Right lobe of liver (tissue), 6 donors: Measurements from ENCODE around the gene STAT6. TPM values are rescaled to one million over a fixed set of nuclear protein-coding genes. Genes with fewer than 3 reads are reported as not detected.

Source experiments
- ATAC-seq, 4 donors: fragments of 200-7000 bp; cut with Tn5 transposase; one replicate each; pipeline ENCODE4 v1.9.1; 2020; ENCODE audit warnings: mild to moderate bottlenecking in 4 of 4, moderate library complexity in 4 of 4
- DNase-seq, 3 donors: peaks; one replicate each; pipeline ENCODE4 v3.0.0-alpha.2; 2020
- H3K27ac ChIP-seq, 3 donors: fragments of 200-600 bp; one replicate each; pipeline ENCODE4 v1.8.0; 2022
- H3K27me3 ChIP-seq, 2 donors: fragments of 200-600 bp; one replicate each; pipeline ENCODE4 v1.8.0; 2022
- H3K36me3 ChIP-seq, 4 donors: fragments of 200-600 bp; sonication (generic) in 1 of 4; one replicate each; pipeline versions ENCODE4 v1.5.1 to v1.8.0; 2017 to 2022; ENCODE audit warnings: control low read depth in 1 of 4
- H3K4me1 ChIP-seq, 4 donors: fragments of 200-600 bp; sonication (generic) in 1 of 4; one replicate each; pipeline versions ENCODE4 v1.5.1 to v1.8.0; 2017 to 2022; ENCODE audit warnings: control low read depth in 1 of 4
- H3K4me3 ChIP-seq, 3 donors: fragments of 200-600 bp; one replicate each; pipeline ENCODE4 v1.8.0; 2022
- H3K9me3 ChIP-seq, 4 donors: fragments of 200-600 bp; sonication (generic) in 1 of 4; one replicate each; pipeline versions ENCODE4 v1.5.1 to v1.8.0; 2017 to 2022; ENCODE audit warnings: control low read depth in 1 of 4
- CTCF ChIP-seq, 4 donors: fragments of 200-600 bp in 3 of 4; fragments of 450-650 bp in 1 of 4; IDR thresholded peaks; one replicate each; pipeline versions ENCODE4 v1.5.1 to v1.8.0; 2016 to 2022; ENCODE audit warnings: antibody characterized with exemption in 4 of 4, mild to moderate bottlenecking in 2 of 4
- POLR2A ChIP-seq: fragments of 450-650 bp; IDR thresholded peaks from one replicate; pipeline ENCODE4 v1.6.1; 2017; ENCODE audit warnings: antibody characterized with exemption, mild to moderate bottlenecking
- WGBS: methylation state at CpG from one replicate; pipeline ENCODE4 v1.1.6; 2018; ENCODE audit warnings: low coverage, low lambda C conversion rate; ENCODE audit not compliant: insufficient coverage; ENCODE audit errors: missing lambda C conversion rate; 5-methylcytosine and 5-hydroxymethylcytosine counted together
- intact Hi-C, 2 donors: fragments of 100-400 bp; cut with DNase I; formaldehyde crosslinking; loops; one replicate each; pipeline versions ENCODE4 v1.11.2 to v1.14.1; 2022
- total RNA-seq, 6 experiments: library from RNA; depleted of rRNA in 2 of 6; stranded (reverse); fragments of >200 nt in 2 of 6; fragmentation: NEBNext Ultra II Directional in 3 of 6; extraction: Animal tissue kit (Norgen Biotek cat#: 25700) in 3 of 6; gene quantifications; one replicate each; pipeline versions ENCODE4 v1.1.0 to v1.2.4, GENCODE V29; 2016 to 2023
- donor health status: DM: no; HTN: yes; CAD: no.
- donor health status: DM: no; HTN: no; CAD: no.
- donor health status: DM: no; HTN: no; CAD: no.
- donor health status: DM: no; HTN: yes; CAD: no.
- donor health status: DM: no; HTN: yes; CAD: no.

Gene STAT6
- total RNA-seq, 6 experiments from 2014 or later = 61.8 to 108 (median 94.7) TPM

DNA sequence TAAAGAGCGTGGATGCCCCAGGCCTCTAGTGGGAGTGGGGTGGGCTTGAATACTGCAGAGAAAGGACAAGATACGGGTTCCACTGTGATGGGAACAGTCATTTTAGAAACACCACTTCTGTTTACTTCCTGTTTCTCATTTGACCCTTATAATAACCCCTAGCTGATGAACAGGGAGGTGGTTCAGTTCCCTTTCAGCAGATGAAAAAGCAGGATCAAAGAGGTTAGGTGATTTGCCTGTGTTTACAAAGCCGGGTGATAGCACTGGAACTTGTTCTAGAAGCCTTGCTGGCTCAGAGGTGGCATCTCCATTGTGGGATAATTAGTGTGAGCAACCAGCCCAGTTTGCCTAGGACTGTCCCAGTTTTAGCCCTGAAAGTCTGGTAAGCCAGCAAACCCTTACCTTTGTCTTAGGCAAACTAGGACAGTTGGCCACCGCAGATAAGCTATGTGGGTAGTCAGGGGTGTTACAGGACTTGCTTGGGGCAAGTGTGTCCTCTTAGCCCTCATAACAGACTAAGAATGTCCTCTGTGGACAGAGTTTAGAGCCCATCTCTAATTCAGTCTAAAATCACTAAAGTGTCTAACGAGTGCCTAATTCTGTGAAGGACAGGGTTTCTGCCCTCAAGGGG lies 43.8 kb upstream of the STAT6 start:
- peaks cover 0 to 62% (median 38%) of the 10 kb centered on the region in 4 donors for H3K36me3 ChIP-seq
- peak overlapping the region in 1 of 3 donors; percentile 13 for H3K27ac ChIP-seq
- WGBS = 54% methylated on average over 4 of the region's 5 CpGs
- ATAC-seq (no peak), DNase-seq (no peak)
- H3K4me1 ChIP-seq = peaks cover 0 to 59% (median 30%) of the 10 kb centered on the region in 4 donors
- H3K9me3 ChIP-seq = no peaks in the 10 kb centered on the region
- H3K4me3 ChIP-seq = no peak overlapping the region
- H3K27me3 ChIP-seq = no peaks in the 10 kb centered on the region
- intact Hi-C loops = no loop called here
- TF ChIP-seq CTCF (IDR thresholded peaks at IDR 0.05) (no peak), POLR2A (no peak)

DNA sequence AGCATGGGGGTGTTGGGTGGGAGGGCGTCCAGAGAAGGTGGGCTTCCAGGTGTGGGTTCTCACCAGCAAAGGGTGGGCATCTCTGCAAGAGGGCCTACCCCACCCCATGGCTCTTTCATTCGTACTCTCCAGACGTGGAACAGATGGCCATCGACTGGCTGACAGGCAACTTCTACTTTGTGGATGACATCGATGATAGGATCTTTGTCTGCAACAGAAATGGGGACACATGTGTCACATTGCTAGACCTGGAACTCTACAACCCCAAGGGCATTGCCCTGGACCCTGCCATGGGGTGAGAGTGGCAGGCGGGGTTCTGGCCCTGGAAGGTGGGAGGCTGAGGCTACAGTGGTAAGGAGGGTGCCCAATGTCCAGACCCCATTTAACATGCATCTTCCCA lies 42.9 kb upstream of the STAT6 start:
- Histone ChIP-seq H3K4me1 (peaks cover 0 to 67% (median 34%) of the 10 kb centered on the region in 4 donors), H3K4me3 (no peak overlapping the region), H3K27ac (peak overlapping the region in 1 of 3 donors; percentile 25), H3K27me3 (no peaks in the 10 kb centered on the region), H3K36me3 (peaks cover 0 to 55% (median 30%) of the 10 kb centered on the region in 4 donors), H3K9me3 (no peaks in the 10 kb centered on the region)
- intact Hi-C loops = no loop called here
- 83% methylated on average over 1 of the region's 6 CpGs for WGBS
- TF ChIP-seq CTCF (IDR thresholded peaks at IDR 0.05) (no peak), POLR2A (no peak)
- no peak for ATAC-seq
- DNase-seq = no peak

- Histone ChIP-seq H3K27me3 (no peaks in the 10 kb centered on the region), H3K4me3 (no peak overlapping the region), H3K9me3 (no peaks in the 10 kb centered on the region), H3K4me1 (peaks cover 0 to 73% (median 37%) of the 10 kb centered on the region in 4 donors), H3K36me3 (peaks cover 0 to 49% (median 29%) of the 10 kb centered on the region in 4 donors), H3K27ac (peak overlapping the region; percentile 3 to 77 (median 75))
- DNase-seq = peak in 1 of 3 donors; percentile 21
- 6% methylated on average over 1 of the region's 1 CpG for WGBS
- peak; percentile 14 to 57 (median 28) for ATAC-seq
- intact Hi-C loops = no loop called here
- TF ChIP-seq POLR2A = no peak
- no peak for TF ChIP-seq CTCF (IDR thresholded peaks at IDR 0.05)
Observed at GRCh38 chr12:57153415-57153997, 42.3 kb upstream of the STAT6 start.

DNA sequence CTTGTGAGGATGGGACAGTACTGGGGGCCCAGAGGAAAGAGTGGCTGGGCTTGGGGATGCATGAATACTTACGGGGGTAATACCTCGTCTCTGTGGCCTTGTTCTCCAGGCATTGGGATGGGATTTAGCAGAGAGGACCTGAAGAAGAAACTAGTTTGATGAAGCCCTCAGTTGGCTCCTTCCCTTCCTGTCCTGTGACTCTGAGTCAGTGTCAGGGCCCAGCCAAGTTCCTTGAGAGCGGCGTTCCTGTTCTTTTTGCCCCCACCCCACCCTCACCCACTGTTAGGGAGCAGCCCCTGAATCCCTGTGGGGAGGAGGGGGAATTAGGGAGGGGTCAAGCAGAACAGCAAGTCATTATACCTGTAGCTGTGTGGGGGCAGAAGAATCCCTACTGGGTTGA lies 41.5 kb upstream of the STAT6 start:
- no peaks in the 10 kb centered on the region for H3K9me3 ChIP-seq
- DNase-seq (peak in 1 of 3 donors; percentile 32), ATAC-seq (peak in 2 of 4 donors; percentile 2 to 9)
- H3K27ac ChIP-seq = peak overlapping the region; percentile 5 to 77 (median 75)
- no CpG with 5 or more reads among the region's 4 CpGs for WGBS
- no peak overlapping the region for H3K4me3 ChIP-seq
- H3K4me1 ChIP-seq = peaks cover 0 to 77% (median 41%) of the 10 kb centered on the region in 4 donors
- peaks cover 0 to 40% (median 24%) of the 10 kb centered on the region in 4 donors for H3K36me3 ChIP-seq
- intact Hi-C loops = no loop called here
- TF ChIP-seq CTCF (IDR thresholded peaks at IDR 0.05) = no peak
- TF ChIP-seq POLR2A = no peak
- H3K27me3 ChIP-seq = no peaks in the 10 kb centered on the region
